ENCODE results near the gene CCZ1B.
"Not testable (repeated sequence)": the region's sequence is repeated elsewhere in the genome, so short reads cannot be mapped to it uniquely, and the experiment has no call there.

The CCZ1B gene

DNA sequence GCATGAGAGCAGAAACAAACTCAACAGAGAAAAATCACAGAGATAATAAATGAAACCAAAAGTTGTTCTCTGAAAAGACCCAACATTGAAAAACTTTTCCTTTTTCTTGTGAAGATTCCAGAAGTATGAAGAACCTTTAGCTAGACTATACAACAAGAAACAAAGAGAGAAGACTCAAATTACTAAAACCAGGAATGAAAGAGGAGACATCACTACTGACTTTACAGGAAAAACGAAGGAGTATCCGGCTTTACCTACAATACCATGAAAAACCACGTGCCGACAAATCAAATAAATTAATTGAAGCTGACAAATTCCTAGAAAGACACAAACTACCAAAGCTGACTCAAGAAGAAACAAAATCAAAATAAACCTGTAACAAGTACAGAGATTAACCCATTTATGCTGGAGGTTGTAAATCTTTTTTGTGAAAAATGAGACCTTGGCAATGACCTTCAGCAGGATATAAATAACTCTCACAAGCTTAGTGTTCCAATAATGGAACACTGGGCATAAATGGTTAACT is 18.6 kb downstream of the CCZ1B start:
- POLR2A ChIA-PET (ENCODE audit: low non-redundant PET); DNase-seq (ENCODE audit: low spot score); H3K27ac ChIP-seq; CTCF ChIA-PET: not testable (repeated sequence)

DNA sequence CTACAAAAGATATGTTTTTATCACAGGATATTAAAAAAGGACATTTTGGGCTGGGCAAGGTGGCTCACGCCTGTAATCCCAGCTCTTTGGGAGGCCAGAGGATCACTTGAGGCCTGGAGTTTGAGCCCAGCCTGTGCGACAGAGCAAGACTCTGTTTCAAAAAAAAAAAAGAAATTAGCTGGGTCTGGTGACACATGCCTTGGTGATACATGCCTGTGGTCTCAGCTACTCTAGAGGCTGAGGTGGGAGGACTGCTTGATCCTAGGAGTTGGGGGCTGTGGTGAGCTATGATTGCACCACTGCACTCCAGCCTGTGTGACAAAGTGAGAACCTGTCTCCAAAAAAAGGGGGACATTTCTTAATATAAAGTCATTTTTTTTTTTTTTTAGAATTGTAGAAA is 25.7 kb downstream of the CCZ1B start:
- H3K27ac ChIP-seq; CTCF ChIA-PET; DNase-seq (ENCODE audit: low spot score); POLR2A ChIA-PET (ENCODE audit: low non-redundant PET): not testable (repeated sequence)

GRCh38 chr7:6799887-6800286 is 26.2 kb downstream of the CCZ1B start:
- CTCF ChIA-PET; H3K27ac ChIP-seq; POLR2A ChIA-PET (ENCODE audit: low non-redundant PET); DNase-seq (ENCODE audit: low spot score): not testable (repeated sequence)

GRCh38 chr7:6798047-6798446 is 28.0 kb downstream of the CCZ1B start:
- CTCF ChIA-PET; DNase-seq (ENCODE audit: low spot score); POLR2A ChIA-PET (ENCODE audit: low non-redundant PET); H3K27ac ChIP-seq: not testable (repeated sequence)

DNA sequence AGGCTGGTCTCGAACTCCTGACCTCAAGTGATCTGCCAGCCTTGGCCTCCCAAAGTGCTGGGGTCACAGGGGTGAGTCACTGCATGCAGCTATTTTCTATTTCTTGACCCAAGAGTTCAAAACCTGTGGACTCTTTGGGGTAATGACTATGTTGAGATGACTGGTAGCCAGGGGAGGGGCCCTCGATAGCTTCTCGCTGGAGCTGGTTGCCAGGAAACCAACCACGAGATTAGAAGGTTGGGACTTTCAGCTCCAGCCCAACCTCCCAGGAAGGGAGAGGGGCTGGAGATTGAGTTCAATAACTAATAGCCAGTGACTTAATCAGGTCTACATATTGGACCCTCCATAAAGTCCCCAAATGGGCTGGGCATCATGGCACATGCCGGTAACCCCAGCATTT is 28.9 kb downstream of the CCZ1B start:
- DNase-seq (ENCODE audit: low spot score); POLR2A ChIA-PET (ENCODE audit: low non-redundant PET); CTCF ChIA-PET; H3K27ac ChIP-seq: not testable (repeated sequence)

DNA sequence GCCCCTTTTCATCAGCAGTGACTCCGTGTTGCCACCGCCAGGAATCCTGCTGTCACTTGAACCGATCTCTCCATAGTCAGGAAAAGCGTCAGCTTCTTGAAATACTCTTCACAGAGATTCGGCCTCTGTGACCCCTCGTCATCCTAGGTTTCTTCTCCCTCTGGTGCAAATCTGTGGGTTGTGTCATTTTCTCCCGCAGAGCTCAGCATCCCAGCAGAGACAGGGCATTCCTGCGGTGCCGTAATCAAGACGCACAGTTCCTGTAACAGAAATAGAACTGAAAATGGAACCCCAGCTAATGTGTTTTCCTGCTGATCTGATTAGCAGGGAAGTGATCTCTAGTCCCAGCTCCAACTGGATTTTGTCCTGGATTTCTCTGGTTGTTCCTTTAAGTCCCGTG is 31.8 kb downstream of the CCZ1B start:
- H3K27ac ChIP-seq; CTCF ChIA-PET; DNase-seq (ENCODE audit: low spot score); POLR2A ChIA-PET (ENCODE audit: low non-redundant PET): not testable (repeated sequence)

GRCh38 chr7:6792113-6792872 is 33.8 kb downstream of the CCZ1B start:
- H3K27ac ChIP-seq; CTCF ChIA-PET; POLR2A ChIA-PET (ENCODE audit: low non-redundant PET); DNase-seq (ENCODE audit: low spot score): not testable (repeated sequence)

- CTCF ChIA-PET; POLR2A ChIA-PET (ENCODE audit: low non-redundant PET): not testable (repeated sequence)
These were observed 36.7 kb downstream of the CCZ1B start for GRCh38 chr7:6789353-6789752.

DNA sequence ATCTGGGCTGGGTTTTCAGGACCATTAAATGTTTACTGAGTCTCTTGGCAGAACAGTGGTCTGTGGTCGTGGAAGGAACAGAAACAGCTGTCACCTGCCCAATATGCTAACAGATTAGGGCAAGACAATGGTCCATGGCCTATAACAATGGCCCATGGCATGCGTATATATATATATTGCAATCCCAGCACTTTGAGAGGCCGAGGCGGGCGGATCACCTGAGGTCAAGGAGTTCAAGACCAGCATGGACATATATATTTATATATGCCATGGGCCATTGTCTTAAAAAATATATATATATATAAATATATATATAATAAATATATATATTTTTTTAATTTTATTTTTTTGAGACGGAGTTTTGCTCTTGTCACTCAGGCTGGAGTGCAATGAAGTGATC is 44.5 kb downstream of the CCZ1B start:
- POLR2A ChIA-PET (ENCODE audit: low non-redundant PET); CTCF ChIA-PET; DNase-seq (ENCODE audit: low spot score): not testable (repeated sequence)

More at GRCh38 chr7:6789353-6789752, 36.7 kb downstream of the CCZ1B start:
- DNase-seq (ENCODE audit: low spot score); H3K27ac ChIP-seq: not testable (repeated sequence)

GRCh38 chr7:6761186-6761585 is 64.9 kb downstream of the CCZ1B start:
- CTCF ChIA-PET; H3K27ac ChIP-seq; DNase-seq (ENCODE audit: low spot score); POLR2A ChIA-PET (ENCODE audit: low non-redundant PET): not testable (repeated sequence)

More for the DNA sequence above, 44.5 kb downstream of the CCZ1B start:
- H3K27ac ChIP-seq: not testable (repeated sequence)

DNA sequence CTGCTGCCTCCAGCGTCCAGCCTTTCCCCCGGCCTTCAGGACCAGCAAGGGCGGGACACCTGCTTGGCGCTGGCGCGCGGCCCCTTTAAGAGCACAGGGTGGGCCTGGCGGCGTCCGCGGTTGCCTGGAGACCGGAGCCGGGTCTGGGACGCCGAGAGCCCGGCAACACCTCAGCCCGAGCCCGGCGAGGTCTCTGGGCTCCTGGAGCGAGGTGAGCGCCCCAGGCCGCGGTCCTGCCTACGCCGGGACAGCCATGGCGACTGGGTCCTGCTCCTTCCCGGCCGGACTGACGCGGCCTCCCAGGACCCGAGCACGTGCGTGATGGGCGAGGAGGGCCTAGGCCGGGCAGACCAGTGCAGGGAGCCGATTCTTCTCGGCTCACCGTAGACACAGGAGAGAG is 72.1 kb downstream of the CCZ1B start, which contains the start of gene RSPH10B2:
Gene RSPH10B2 (plus strand): TSS at position 140 of the 400 bp plus-strand sequence. CDS start 3,575 bp downstream, outside the sequence.
- CTCF ChIA-PET; DNase-seq (ENCODE audit: low spot score); H3K27ac ChIP-seq; POLR2A ChIA-PET (ENCODE audit: low non-redundant PET): not testable (repeated sequence)

DNA sequence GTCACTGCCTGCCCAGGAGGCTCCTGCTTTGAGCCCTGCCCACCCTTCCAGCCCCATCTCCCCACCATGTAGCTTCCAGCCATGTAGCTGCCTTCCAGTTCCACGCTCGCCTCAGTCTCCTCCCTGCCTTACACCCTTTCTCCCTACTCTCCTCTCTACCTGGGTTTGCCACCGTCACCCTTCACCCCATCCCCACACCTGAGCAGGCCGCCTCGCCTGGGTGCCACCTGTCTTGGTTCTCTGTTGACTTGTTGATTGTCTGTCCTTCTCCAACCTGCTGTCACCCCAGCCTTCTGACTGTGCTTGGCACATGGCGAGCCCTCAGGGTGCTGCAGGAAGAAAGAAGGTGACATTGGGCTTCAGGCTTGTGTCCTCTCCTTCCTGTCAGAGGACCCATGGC is 75.9 kb downstream of the CCZ1B start:
- CTCF ChIA-PET; POLR2A ChIA-PET (ENCODE audit: low non-redundant PET); H3K27ac ChIP-seq; DNase-seq (ENCODE audit: low spot score): not testable (repeated sequence)

DNA sequence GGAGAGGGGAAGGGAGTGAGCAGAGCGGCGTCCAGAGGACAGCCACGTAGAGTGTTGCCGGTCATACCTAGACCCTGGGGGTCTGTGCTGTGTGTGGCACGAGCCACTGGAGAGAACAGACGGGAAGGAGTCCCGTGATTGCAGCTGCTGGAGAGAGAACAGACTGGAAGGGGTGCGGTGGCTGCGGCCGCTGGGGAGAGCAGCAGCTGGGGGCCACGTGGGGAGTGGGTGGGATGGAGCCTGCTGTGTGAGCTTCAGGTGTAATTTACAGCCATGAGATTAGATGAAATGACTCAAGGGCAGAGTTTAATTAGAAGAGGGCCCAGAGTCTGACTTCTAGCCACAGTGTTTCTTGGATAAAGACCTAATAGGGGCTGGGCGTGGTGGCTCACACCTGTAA is 76.7 kb downstream of the CCZ1B start:
- H3K27ac ChIP-seq; DNase-seq (ENCODE audit: low spot score); CTCF ChIA-PET; POLR2A ChIA-PET (ENCODE audit: low non-redundant PET): not testable (repeated sequence)

Data from RWPE1 (cell line).